Loucy (cell line): ENCODE data around the gene PSMC3.
"Not testable (repeated sequence)": the region's sequence is repeated elsewhere in the genome, so short reads cannot be mapped to it uniquely, and the experiment has no call there.

Experiments
- EZH2phosphoT487 ChIP-seq: fragments of 200-600 bp; IDR thresholded peaks from 2 replicates; pipeline ENCODE4 v1.6.1; 2018; ENCODE audit warnings: antibody characterized with exemption, mild to moderate bottlenecking, moderate library complexity, borderline replicate concordance
- TF ChIP-seq, protein P1 (sequence below): fragments of 200-600 bp; sonication (generic); conservative IDR thresholded peaks from 2 replicates; pipeline ENCODE4 v1.5.1; 2014; ENCODE audit warnings: mild to moderate bottlenecking, antibody characterized with exemption, low read length

DNA sequence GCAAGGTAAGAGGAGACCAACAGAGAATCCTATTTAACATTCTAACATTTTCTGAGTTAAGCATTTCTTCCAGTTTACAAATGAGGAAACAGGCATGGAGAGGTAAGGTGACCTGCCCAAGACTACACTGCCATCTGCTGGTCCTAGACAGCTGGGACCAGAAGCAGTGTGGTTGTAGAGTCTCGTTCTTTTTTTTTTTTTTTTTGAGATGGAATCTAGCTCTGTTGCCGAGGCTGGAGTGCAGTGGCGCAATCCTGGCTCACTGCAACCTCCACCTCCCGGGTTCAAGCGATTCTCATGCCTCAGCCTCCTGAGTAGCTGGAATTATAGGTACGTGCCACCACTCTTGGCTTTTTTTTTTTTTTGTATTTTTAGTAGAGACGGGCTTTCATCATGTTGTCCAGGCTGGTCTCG lies 28.0 kb upstream of the PSMC3 start:
- TF ChIP-seq, protein P1, sequence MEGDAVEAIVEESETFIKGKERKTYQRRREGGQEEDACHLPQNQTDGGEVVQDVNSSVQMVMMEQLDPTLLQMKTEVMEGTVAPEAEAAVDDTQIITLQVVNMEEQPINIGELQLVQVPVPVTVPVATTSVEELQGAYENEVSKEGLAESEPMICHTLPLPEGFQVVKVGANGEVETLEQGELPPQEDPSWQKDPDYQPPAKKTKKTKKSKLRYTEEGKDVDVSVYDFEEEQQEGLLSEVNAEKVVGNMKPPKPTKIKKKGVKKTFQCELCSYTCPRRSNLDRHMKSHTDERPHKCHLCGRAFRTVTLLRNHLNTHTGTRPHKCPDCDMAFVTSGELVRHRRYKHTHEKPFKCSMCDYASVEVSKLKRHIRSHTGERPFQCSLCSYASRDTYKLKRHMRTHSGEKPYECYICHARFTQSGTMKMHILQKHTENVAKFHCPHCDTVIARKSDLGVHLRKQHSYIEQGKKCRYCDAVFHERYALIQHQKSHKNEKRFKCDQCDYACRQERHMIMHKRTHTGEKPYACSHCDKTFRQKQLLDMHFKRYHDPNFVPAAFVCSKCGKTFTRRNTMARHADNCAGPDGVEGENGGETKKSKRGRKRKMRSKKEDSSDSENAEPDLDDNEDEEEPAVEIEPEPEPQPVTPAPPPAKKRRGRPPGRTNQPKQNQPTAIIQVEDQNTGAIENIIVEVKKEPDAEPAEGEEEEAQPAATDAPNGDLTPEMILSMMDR: peak; percentile 78
- TF ChIP-seq EZH2phosphoT487: not testable (repeated sequence)
